Measurements from ENCODE around the gene SHTN1. TPM values are rescaled to one million over a fixed set of nuclear protein-coding genes. Genes with fewer than 3 reads are reported as not detected.

SHTN1 gene
- total and polyA plus RNA-seq, 2 experiments from 2014 or later = 6.7 to 8.0 TPM

DNA sequence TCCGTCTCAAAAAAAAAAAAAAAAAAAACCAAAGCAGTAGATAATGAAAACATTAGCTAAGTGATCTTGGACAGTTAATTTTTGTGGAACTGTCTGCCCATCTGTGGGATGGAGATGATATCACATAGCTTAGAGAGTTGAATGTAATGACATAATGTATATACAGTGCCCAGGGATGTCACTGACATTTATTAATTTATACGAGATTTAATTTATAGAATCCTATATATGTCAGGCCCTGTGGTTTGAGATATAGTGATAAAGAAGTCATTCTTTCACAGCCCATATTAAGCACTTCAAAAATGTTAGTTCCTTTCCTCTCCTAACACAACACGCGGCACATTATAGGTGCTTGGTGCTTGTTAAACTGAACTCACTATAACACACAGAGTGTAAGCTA lies 151.7 kb downstream of the SHTN1 start:
- Mint-ChIP-seq H3K36me3 (ENCODE audit: low read depth) (no peaks in the 10 kb centered on the region; the same call in 2 of the 3 replicates), H3K27ac (no peak overlapping the region), H3K9me3 (peaks cover 5% of the 10 kb centered on the region; the same call in 2 of the 3 replicates), H3K4me1 (peaks cover 16% of the 10 kb centered on the region), H3K4me3 (no peak overlapping the region), H3K27me3 (ENCODE audit: insufficient read depth, low read depth, poor library complexity) (peaks cover 10% of the 10 kb centered on the region)
- ATAC-seq = no peak
- 0 out of 2 replicates have a peak overlapping the region, but pooled peaks have one; percentile 28 for H2AFZ ChIP-seq
- H3K4me2 ChIP-seq = no peak overlapping the region
- H3K27me3 ChIP-seq (ENCODE audit: insufficient read depth) = peaks cover 12% of the 10 kb centered on the region; the same call in 1 of the 2 replicates
- no peak overlapping the region for H3K4me3 ChIP-seq
- no peak for TF ChIP-seq EZH2phosphoT487 (IDR thresholded peaks at IDR 0.05; ENCODE audit: unreplicated experiment)
- no peaks in the 10 kb centered on the region for H3K9me2 ChIP-seq (ENCODE audit: insufficient read depth)
- no peaks in the 10 kb centered on the region for H3K79me2 ChIP-seq (replicated peaks; ENCODE audit: insufficient read depth)
- no peaks in the 10 kb centered on the region for H3K36me3 ChIP-seq (ENCODE audit: insufficient read depth)
- H4K20me1 ChIP-seq (replicated peaks; ENCODE audit: insufficient read depth) = no peaks in the 10 kb centered on the region
- peaks cover 10% of the 10 kb centered on the region for H3K4me1 ChIP-seq (ENCODE audit: insufficient read depth)
- H3K27ac ChIP-seq (ENCODE audit: low read depth) = no peak overlapping the region
- DNase-seq (ENCODE audit: low spot score) = no peak
- peaks cover 3% of the 10 kb centered on the region; the same call in 1 of the 2 replicates for H3F3A ChIP-seq (replicated peaks; ENCODE audit: low read depth)

DNA sequence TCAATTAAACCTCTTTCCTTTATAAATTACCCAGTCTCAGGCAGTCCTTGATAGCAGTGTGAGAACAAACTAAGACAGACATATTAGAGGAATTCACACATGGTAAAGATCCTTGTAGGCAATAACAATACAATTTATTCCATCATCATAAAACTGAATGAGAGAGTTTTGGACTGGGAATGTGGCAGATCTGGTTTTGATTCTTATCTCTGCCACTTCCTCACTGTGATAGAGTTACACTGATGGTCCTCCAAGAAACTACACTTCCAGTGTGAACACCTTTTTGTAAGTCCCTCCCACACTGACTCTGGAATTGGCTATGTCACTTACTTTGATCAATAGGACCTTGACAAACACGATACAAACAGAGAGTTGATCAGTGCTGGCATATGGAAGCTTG lies 152.7 kb downstream of the SHTN1 start:
- Mint-ChIP-seq H3K27me3 (ENCODE audit: insufficient read depth, low read depth, poor library complexity) (peaks cover 10% of the 10 kb centered on the region), H3K4me1 (peaks cover 24% of the 10 kb centered on the region), H3K36me3 (ENCODE audit: low read depth) (no peaks in the 10 kb centered on the region), H3K9me3 (no peaks in the 10 kb centered on the region; the same call in 2 of the 3 replicates), H3K4me3 (no peak overlapping the region), H3K27ac (no peak overlapping the region)
- H3K4me1 ChIP-seq (ENCODE audit: insufficient read depth) = peaks cover 18% of the 10 kb centered on the region
- no peak overlapping the region for H2AFZ ChIP-seq
- H3K36me3 ChIP-seq (ENCODE audit: insufficient read depth) = no peaks in the 10 kb centered on the region
- H4K20me1 ChIP-seq (replicated peaks; ENCODE audit: insufficient read depth) = no peaks in the 10 kb centered on the region
- H3K79me2 ChIP-seq (replicated peaks; ENCODE audit: insufficient read depth) = no peaks in the 10 kb centered on the region
- no peaks in the 10 kb centered on the region for H3K9me2 ChIP-seq (ENCODE audit: insufficient read depth)
- no peak for DNase-seq (ENCODE audit: low spot score)
- no peak for ATAC-seq
- H3K4me3 ChIP-seq = no peak overlapping the region
- H3K4me2 ChIP-seq = no peak overlapping the region
- peaks cover 7% of the 10 kb centered on the region; the same call in 1 of the 2 replicates for H3F3A ChIP-seq (replicated peaks; ENCODE audit: low read depth)
- H3K27ac ChIP-seq (ENCODE audit: low read depth) = no peak overlapping the region
- TF ChIP-seq EZH2phosphoT487 (IDR thresholded peaks at IDR 0.05; ENCODE audit: unreplicated experiment) (no peak), ZNF114 (CRISPR knock-in tag; IDR thresholded peaks at IDR 0.05) (no peak), STAT1 (IDR thresholded peaks at IDR 0.05; ENCODE audit: unreplicated experiment) (no peak), JUNB (IDR thresholded peaks at IDR 0.05; ENCODE audit: unreplicated experiment) (no peak), NANOG (IDR thresholded peaks at IDR 0.05; ENCODE audit: borderline replicate concordance) (no peak), CREB1 (CRISPR knock-in tag; IDR thresholded peaks at IDR 0.05; ENCODE audit: low read depth) (no peak), EZH2 (IDR thresholded peaks at IDR 0.05; ENCODE audit: low read depth, unreplicated experiment) (no peak), POLR2AphosphoS5 (IDR thresholded peaks at IDR 0.05; ENCODE audit: low read depth) (no peak), ZNF331 (CRISPR knock-in tag; IDR thresholded peaks at IDR 0.05; ENCODE audit: low read depth) (no peak)
- TF ChIP-seq, protein P1, sequence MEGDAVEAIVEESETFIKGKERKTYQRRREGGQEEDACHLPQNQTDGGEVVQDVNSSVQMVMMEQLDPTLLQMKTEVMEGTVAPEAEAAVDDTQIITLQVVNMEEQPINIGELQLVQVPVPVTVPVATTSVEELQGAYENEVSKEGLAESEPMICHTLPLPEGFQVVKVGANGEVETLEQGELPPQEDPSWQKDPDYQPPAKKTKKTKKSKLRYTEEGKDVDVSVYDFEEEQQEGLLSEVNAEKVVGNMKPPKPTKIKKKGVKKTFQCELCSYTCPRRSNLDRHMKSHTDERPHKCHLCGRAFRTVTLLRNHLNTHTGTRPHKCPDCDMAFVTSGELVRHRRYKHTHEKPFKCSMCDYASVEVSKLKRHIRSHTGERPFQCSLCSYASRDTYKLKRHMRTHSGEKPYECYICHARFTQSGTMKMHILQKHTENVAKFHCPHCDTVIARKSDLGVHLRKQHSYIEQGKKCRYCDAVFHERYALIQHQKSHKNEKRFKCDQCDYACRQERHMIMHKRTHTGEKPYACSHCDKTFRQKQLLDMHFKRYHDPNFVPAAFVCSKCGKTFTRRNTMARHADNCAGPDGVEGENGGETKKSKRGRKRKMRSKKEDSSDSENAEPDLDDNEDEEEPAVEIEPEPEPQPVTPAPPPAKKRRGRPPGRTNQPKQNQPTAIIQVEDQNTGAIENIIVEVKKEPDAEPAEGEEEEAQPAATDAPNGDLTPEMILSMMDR (conservative IDR thresholded peaks at IDR 0.05; ENCODE audit: low read depth in 2 of 2) = no peak
- peaks cover 12% of the 10 kb centered on the region; the same call in 1 of the 2 replicates for H3K27me3 ChIP-seq (ENCODE audit: insufficient read depth)
